ENCODE results near the gene RUVBL2.

The RUVBL2 gene

GRCh38 chr19:48962849-48963165, 30.9 kb upstream of the RUVBL2 start:
- in situ Hi-C loops (cut with MboI; ENCODE audit: low pct_unique_long_range_greater_than_20kb, low sequenced_read_pairs), result no loop called here
- DNase-seq, result no peak

- in situ Hi-C loops (cut with MboI; ENCODE audit: low pct_unique_long_range_greater_than_20kb, low sequenced_read_pairs), result no loop called here
- peak; percentile 64 for DNase-seq
Observed at GRCh38 chr19:48963371-48964204, 30.1 kb upstream of the RUVBL2 start.

DNA sequence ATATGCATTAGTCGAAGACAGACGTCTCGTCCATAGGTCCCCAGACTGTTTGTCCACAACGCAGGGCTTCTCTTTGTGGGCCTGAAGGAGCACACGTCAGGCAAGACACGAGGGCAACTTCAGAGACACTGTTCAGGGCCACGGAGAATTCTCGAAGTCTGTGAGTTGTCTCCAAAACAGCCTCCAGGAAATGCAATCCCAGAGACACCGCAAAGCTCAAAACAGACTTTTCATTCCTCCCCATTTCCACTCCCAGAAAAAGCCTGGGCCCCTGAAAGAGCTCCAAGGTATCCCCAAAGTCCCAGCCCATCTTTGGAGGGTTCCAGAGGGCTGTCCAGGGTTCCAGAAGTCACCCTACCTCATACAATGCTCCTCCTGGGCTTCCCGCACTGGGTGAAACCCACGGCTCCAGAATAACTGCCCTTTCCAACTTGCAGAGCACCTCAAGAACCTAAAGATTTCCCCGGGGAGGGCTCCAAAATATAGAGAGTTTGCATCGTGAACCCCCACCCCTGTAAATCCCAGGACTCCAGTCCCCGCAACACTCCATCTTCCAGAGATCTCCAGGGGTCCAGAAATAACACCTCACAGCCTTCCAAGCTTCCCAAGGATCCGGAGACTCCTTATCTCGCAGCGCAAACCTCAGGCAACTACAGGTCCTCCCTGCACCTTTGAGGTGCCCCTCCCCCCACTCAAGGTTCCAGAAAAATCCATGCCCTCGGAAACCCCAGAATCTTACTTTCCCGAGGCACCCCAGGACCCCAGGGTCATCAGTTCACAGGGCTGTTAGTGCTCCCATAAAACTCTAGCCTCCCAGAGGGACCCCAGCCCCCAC, 29.3 kb upstream of the RUVBL2 start:
- in situ Hi-C loops (cut with MboI; ENCODE audit: low pct_unique_long_range_greater_than_20kb, low sequenced_read_pairs), result no loop called here
- DNase-seq, result no peak

DNA sequence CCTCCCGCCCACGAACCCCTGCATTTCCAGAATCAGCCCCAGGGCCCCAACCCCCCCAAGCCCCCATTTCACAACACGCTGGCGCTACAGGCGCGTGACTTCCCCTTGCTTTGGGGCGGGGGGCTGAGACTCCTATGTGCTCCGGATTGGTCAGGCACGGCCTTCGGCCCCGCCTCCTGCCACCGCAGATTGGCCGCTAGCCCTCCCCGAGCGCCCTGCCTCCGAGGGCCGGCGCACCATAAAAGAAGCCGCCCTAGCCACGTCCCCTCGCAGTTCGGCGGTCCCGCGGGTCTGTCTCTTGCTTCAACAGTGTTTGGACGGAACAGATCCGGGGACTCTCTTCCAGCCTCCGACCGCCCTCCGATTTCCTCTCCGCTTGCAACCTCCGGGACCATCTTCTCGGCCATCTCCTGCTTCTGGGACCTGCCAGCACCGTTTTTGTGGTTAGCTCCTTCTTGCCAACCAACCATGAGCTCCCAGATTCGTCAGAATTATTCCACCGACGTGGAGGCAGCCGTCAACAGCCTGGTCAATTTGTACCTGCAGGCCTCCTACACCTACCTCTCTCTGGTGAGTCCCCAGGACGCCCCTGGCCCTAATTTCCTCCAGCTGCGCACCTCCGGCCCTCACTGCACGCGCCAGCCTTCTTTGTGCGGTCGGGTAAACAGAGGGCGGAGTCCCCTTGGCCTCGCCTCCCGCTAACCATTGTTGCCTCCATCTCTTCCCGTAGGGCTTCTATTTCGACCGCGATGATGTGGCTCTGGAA, 28.5 kb upstream of the RUVBL2 start, which contains the start of gene FTL:
Gene FTL (plus strand): TSS at position 270 of the 766 bp plus-strand sequence. CDS start 199 bp downstream, at position 469.
- peak; percentile 97 for DNase-seq
- in situ Hi-C loops (cut with MboI; ENCODE audit: low pct_unique_long_range_greater_than_20kb, low sequenced_read_pairs), result no loop called here

DNA sequence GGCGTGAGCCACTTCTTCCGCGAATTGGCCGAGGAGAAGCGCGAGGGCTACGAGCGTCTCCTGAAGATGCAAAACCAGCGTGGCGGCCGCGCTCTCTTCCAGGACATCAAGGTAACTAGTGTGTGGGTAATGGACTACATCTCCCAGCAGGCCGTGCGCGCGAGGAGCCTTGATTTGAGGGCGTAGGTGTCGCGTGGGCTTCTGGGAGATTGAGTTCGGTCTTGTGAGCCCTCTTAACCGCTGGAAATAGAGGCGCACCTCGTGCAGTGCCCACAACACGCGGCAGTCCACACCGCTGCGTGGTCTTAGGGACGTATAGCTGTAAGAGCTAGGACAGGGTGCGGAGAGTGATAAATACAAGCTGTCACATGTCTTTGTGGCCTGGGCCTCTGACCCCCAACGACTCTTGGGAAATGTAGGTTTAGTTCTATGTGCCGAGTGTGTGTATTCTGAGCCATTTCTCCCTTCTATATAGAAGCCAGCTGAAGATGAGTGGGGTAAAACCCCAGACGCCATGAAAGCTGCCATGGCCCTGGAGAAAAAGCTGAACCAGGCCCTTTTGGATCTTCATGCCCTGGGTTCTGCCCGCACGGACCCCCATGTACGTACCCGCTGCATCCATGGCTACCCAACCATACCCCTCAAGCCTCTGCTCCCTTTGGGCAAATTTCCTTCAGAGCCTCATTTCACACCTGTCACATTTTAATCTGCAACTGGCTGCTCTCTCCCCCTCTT, 27.7 kb upstream of the RUVBL2 start:
- in situ Hi-C loops (cut with MboI; ENCODE audit: low pct_unique_long_range_greater_than_20kb, low sequenced_read_pairs), result no loop called here
- peak; percentile 90 for DNase-seq

- in situ Hi-C loops (cut with MboI; ENCODE audit: low pct_unique_long_range_greater_than_20kb, low sequenced_read_pairs), result no loop called here
- peak; percentile 51 for DNase-seq
Observed at GRCh38 chr19:48966541-48967345, 26.9 kb upstream of the RUVBL2 start.

GRCh38 chr19:48967346-48968178, 26.1 kb upstream of the RUVBL2 start:
- in situ Hi-C loops (cut with MboI; ENCODE audit: low pct_unique_long_range_greater_than_20kb, low sequenced_read_pairs), result no loop called here
- DNase-seq, result peak; percentile 56

GRCh38 chr19:48968179-48968661, 25.5 kb upstream of the RUVBL2 start:
- no peak for DNase-seq
- in situ Hi-C loops (cut with MboI; ENCODE audit: low pct_unique_long_range_greater_than_20kb, low sequenced_read_pairs), result no loop called here

DNA sequence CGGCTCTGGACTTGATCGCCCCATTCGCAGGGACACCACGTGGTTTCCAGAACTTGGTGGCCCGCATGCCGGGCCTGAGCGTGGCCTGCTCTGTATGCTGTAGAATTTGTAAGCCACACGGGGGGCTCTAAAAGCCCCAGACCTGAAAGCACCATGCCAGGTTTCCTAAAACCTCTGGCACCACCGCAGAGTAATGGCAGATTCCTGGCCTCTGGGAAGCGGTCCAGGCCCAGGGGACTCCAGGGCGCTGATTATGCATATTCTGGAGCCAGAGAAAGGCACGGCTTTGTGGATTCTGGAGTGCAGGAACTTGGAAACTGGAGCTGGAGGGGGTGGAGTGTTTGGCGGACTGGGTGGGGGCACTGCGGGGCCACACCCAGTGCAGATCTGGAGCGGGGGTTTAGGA, 24.9 kb upstream of the RUVBL2 start:
- DNase-seq, result no peak
- in situ Hi-C loops (cut with MboI; ENCODE audit: low pct_unique_long_range_greater_than_20kb, low sequenced_read_pairs), result no loop called here

- in situ Hi-C loops (cut with MboI; ENCODE audit: low pct_unique_long_range_greater_than_20kb, low sequenced_read_pairs), result no loop called here
- no peak for DNase-seq
Observed at GRCh38 chr19:48969276-48970138, 24.2 kb upstream of the RUVBL2 start.

- in situ Hi-C loops (cut with MboI; ENCODE audit: low pct_unique_long_range_greater_than_20kb, low sequenced_read_pairs), result no loop called here
Observed at GRCh38 chr19:48970139-48970766, 23.4 kb upstream of the RUVBL2 start.

DNA sequence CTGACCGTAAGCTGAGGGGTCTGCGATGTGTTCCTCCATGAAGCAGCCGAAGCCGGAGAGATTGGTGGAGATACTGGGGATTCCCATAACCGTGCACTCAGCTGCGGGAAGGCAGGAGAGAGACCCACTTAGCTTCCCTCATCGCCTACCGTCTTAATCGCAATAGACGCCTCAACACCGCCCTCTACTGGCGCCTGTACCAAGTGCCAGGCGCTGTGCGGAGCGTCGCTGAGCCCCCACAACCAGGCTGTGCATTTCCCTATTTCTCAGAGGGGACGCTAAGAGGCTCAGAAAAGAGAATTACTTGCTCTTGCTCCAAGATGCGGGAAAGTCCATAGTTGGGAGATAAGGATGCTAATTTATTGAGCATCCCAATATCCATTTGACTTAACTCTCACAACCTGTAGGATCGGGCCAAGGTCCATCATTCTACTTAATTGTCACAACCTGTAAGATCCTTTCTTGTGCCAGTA, 22.7 kb upstream of the RUVBL2 start:
- DNase-seq, result peak; percentile 93
- in situ Hi-C loops (cut with MboI; ENCODE audit: low pct_unique_long_range_greater_than_20kb, low sequenced_read_pairs), result no loop called here

More at GRCh38 chr19:48970139-48970766, 23.4 kb upstream of the RUVBL2 start:
- no peak for DNase-seq

DNA sequence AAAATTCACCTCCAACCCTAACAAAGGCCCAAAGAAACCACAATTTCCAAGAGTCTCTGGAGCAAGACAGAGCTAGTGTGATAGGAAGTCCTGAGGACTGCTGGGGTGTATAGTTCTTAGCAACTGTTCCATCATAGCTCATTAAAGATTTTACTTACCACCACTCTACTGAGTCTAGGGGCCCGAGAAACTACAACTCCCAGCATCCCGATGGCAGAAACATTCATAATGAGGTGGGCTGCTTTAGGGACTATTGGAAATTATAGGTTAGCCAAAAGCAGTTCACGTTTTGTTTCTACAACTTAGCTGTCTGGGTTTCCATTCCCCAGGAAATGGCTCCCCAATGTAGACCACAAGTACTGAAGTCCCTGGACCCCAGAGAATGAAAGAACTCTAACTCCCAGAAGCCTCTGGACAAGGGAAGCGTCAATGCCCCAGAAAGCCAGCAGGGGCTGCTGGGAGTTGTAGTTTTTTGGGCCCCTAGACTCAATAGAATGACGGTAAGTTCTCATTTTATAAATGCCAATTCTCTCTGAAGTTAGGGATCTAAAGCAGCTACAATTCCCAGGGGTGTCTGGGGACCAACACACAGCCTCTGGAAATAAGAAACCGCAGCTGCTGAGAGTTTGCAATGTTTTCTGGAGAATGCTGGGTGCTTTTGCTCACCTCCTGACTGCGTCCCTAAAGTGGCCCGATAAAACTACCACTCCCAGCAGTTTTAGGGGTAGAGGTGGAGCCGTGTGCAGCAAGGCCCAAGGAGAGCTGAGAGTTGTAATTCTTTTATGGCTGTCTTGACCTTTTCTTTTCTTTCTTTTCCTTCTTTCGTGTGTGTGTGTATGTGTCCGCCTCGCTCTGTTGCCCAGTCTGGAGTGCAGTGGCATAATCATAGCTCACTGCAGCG, 17.5 kb upstream of the RUVBL2 start:
- DNase-seq, result peak; percentile 58
- in situ Hi-C loops (cut with MboI; ENCODE audit: low pct_unique_long_range_greater_than_20kb, low sequenced_read_pairs), result no loop called here

DNA sequence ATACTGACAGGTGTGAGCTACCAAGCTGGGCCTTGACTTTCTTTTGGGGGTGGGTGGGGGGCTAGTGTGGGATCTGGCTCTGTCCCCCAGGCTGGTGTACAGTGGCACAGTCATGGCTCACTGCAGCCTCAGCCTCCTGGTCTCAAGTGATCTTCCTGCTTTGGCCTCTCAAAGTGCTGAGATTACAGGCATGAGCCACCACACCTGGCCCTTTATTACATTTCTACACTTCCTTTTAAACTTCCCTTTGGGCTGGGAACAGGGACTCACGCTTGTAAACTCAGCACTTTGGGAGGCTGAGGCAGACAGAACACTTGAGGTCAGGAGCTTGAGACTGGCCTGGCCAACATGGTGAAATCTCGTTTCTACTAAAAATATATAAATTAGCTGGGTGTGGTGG, 16.6 kb upstream of the RUVBL2 start:
- no peak for DNase-seq
- in situ Hi-C loops (cut with MboI; ENCODE audit: low pct_unique_long_range_greater_than_20kb, low sequenced_read_pairs), result no loop called here

GRCh38 chr19:48982280-48982679, 11.4 kb upstream of the RUVBL2 start:
- no peak for DNase-seq
- in situ Hi-C loops (cut with MboI; ENCODE audit: low pct_unique_long_range_greater_than_20kb, low sequenced_read_pairs), result no loop called here
